B cell (primary cell): ENCODE results near the gene TK2. TPM values are rescaled to one million over a fixed set of nuclear protein-coding genes. Genes with fewer than 3 reads are reported as not detected.

Experiments used
- ATAC-seq: fragments of 200-7000 bp; cut with Tn5 transposase; one replicate; pipeline ENCODE4 v1.10.0; 2021; ENCODE audit warnings: low read depth, mild to moderate bottlenecking, moderate number of reproducible peaks, moderate library complexity
- CTCF ChIA-PET: fragments of 350-600 bp; sonication (Branson Sonifier 250); formaldehyde crosslinking; loops from one replicate; lab custom pipeline; 2021; ENCODE audit warnings: antibody characterized with exemption, inconsistent platforms; lab: Charles Lee
- POLR2A ChIA-PET: fragments of 350-600 bp; sonication (Branson Sonifier 250); formaldehyde crosslinking; loops from one replicate; lab custom pipeline; 2021; ENCODE audit warnings: antibody characterized with exemption; lab: Charles Lee
- DNase-seq: peaks from one replicate; pipeline ENCODE4 v3.0.0; 2013
- H2AFZ ChIP-seq: 2 replicates; pipeline ENCODE4 v1.6.1; 2012; ENCODE audit warnings: mild to moderate bottlenecking, low read depth, low read length; ENCODE audit not compliant: insufficient read depth, poor library complexity, severe bottlenecking
- H3K27ac ChIP-seq, 2 donors: 1 replicate in 1 of 2; 2 replicates in 1 of 2; pipeline ENCODE4 v1.5.1; 2012 to 2013; ENCODE audit warnings: low read length in 2 of 2, mild to moderate bottlenecking in 2 of 2, moderate library complexity in 1 of 2
- H3K27me3 ChIP-seq, 4 experiments: fragments of 200-600 bp in 1 of 4; sonication (generic) in 1 of 4; replicated peaks in 1 of 4; 1 replicate in 2 of 4; 2 replicates in 2 of 4; pipeline versions ENCODE4 v1.6.1 to v1.7.0; 2013 to 2016; ENCODE audit warnings: low read length in 3 of 4, mild to moderate bottlenecking in 2 of 4, mixed read lengths in 1 of 4, moderate library complexity in 1 of 4; ENCODE audit not compliant: insufficient read depth in 4 of 4, control insufficient read depth in 3 of 4; ENCODE audit errors: control extremely low read depth in 1 of 4
- H3K36me3 ChIP-seq, 2 experiments: replicated peaks in 1 of 2; 1 replicate in 1 of 2; 2 replicates in 1 of 2; pipeline versions ENCODE4 v1.6.1 to v1.7.1; 2013; ENCODE audit warnings: low read length in 1 of 2; ENCODE audit not compliant: insufficient read depth in 2 of 2, control insufficient read depth in 1 of 2; ENCODE audit errors: control extremely low read depth in 1 of 2, extremely low read depth in 1 of 2
- H3K4me1 ChIP-seq, 2 donors: fragments of 200-600 bp in 1 of 2; sonication (generic) in 1 of 2; 1 replicate in 1 of 2; 2 replicates in 1 of 2; pipeline versions ENCODE4 v1.5.1 to v1.6.1; 2013 to 2017; ENCODE audit warnings: low read length in 2 of 2; ENCODE audit not compliant: control insufficient read depth in 2 of 2, insufficient read depth in 2 of 2
- H3K4me2 ChIP-seq: replicated peaks from 2 replicates; pipeline ENCODE3; 2012; ENCODE audit warnings: mild to moderate bottlenecking, low read depth, low read length; ENCODE audit not compliant: poor library complexity, severe bottlenecking
- H3K4me3 ChIP-seq, 5 experiments: fragments of 200-600 bp in 1 of 5; sonication (generic) in 1 of 5; 1 replicate in 3 of 5; 2 replicates in 2 of 5; pipeline versions ENCODE4 v1.5.1 to v1.7.0; 2011 to 2016; ENCODE audit warnings: low read length in 4 of 5, mild to moderate bottlenecking in 4 of 5, low read depth in 2 of 5, control low read depth in 1 of 5, moderate library complexity in 1 of 5; ENCODE audit not compliant: insufficient read depth in 1 of 5; ENCODE audit errors: control extremely low read depth in 1 of 5, extremely low read depth in 1 of 5
- H3K79me2 ChIP-seq: fragments of 200-600 bp; sonication (generic); one replicate; pipeline ENCODE4 v1.6.0; 2016; ENCODE audit warnings: low read length; ENCODE audit not compliant: control insufficient read depth, insufficient read depth
- H3K9ac ChIP-seq: fragments of 200-600 bp; sonication (generic); 2 replicates; pipeline ENCODE4 v1.6.1; 2017; ENCODE audit warnings: mild to moderate bottlenecking, low read length, moderate library complexity
- H3K9me3 ChIP-seq, 3 donors: one replicate each; pipeline versions ENCODE4 v1.6.1 to v1.7.1; 2013; ENCODE audit warnings: low read length in 2 of 3; ENCODE audit not compliant: control insufficient read depth in 2 of 3, insufficient read depth in 1 of 3; ENCODE audit errors: control extremely low read depth in 1 of 3
- H4K20me1 ChIP-seq: 2 replicates; pipeline ENCODE4 v1.6.0; 2012; ENCODE audit warnings: mild to moderate bottlenecking, low read length; ENCODE audit not compliant: insufficient read depth, control insufficient read depth, poor library complexity, severe bottlenecking
- H3K27ac Mint-ChIP-seq: one replicate; pipeline ENCODE4 v1.8.0; 2021; ENCODE audit warnings: mixed read lengths
- H3K27me3 Mint-ChIP-seq: one replicate; pipeline ENCODE4 v1.8.0; 2021; ENCODE audit warnings: mixed read lengths
- H3K4me1 Mint-ChIP-seq: one replicate; pipeline ENCODE4 v1.8.0; 2021; ENCODE audit warnings: mixed read lengths
- H3K4me3 Mint-ChIP-seq: one replicate; pipeline ENCODE4 v1.8.0; 2021; ENCODE audit warnings: mixed read lengths
- H3K9me3 Mint-ChIP-seq: one replicate; pipeline ENCODE4 v1.8.0; 2022; ENCODE audit warnings: mixed read lengths; ENCODE audit not compliant: insufficient read depth
- EZH2 ChIP-seq: IDR thresholded peaks from 2 replicates; pipeline ENCODE4 v1.6.1; 2012; ENCODE audit warnings: borderline replicate concordance, low read depth, mild to moderate bottlenecking, moderate library complexity, low read length; ENCODE audit not compliant: insufficient read depth, poor library complexity, severe bottlenecking
- WGBS: methylation state at CpG from one replicate; pipeline ENCODE4 v1.1.5; 2013; ENCODE audit warnings: missing lambda C conversion rate; ENCODE audit not compliant: insufficient coverage; 5-methylcytosine and 5-hydroxymethylcytosine counted together
- intact Hi-C: fragments of 100-400 bp; cut with micrococcal nuclease; formaldehyde crosslinking; loops from one replicate; pipeline ENCODE4 v1.10.0; 2022
- polyA plus RNA-seq: library from polyadenylated mRNA; depleted of rRNA; stranded (reverse); fragments of >200 nt; gene quantifications from 2 replicates; pipeline ENCODE4 v1.2.3, GENCODE V29; 2012
- total RNA-seq, 2 donors: library from RNA; stranded (reverse); fragments of 120-200 nt in 1 of 2; gene quantifications; 1 replicate in 1 of 2; 2 replicates in 1 of 2; pipeline versions ENCODE4 v1.2.3 to v1.2.4, GENCODE V29; 2013 to 2022
- TF ChIP-seq, protein P1 (sequence below): fragments of 200-600 bp; IDR thresholded peaks from one replicate; pipeline ENCODE4 v1.8.0; 2022; ENCODE audit warnings: antibody characterized with exemption, mild to moderate bottlenecking

TK2 gene
- total and polyA plus RNA-seq, 2 donors (not counting 1 experiment from before 2014, with no cell fraction given) = 2.9 to 9.7 TPM

DNA sequence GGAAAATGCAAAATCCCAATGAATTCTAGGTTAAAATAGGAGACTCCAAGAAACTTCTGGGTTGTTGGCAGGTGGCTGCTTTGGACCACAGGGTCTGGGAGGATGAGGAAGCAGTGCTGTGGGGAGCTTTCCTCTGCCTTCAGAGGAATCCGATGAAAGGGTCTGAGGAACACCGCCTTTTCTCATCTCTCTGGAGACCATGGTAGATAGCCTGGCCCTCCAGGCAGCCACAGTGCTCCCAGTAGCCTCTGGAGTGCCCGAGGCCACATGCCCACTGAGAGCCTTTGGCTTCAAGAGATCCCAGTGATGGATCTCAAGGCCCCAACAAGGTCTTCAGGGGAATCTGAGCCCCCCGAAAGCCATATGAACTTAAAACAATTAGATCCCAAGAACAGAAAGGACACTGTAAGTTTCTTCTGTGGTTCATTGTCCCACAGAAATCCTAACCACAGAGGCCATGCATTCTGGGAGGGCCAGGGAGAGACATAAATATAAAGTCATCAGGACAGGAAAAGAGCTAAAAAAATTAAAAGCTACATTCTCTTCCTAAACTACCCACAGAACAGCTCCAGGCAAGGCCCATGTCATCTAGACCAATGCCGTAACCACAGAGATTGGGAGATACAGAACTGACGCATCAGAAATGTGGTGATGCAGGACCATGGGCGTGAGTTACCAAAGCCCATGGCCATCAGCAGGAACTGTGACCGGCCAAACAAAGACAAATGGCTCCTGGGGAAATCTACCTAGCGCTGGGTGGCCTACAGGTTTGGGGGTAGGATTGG, 24.3 kb downstream of the TK2 start:
- Mint-ChIP-seq H3K4me3 (peak overlapping the region; percentile 26), H3K27me3 (no peaks in the 10 kb centered on the region), H3K4me1 (peaks cover 59% of the 10 kb centered on the region), H3K27ac (peak overlapping the region; percentile 39), H3K9me3 (no peaks in the 10 kb centered on the region)
- no peak for TF ChIP-seq EZH2
- TF ChIP-seq, protein P1, sequence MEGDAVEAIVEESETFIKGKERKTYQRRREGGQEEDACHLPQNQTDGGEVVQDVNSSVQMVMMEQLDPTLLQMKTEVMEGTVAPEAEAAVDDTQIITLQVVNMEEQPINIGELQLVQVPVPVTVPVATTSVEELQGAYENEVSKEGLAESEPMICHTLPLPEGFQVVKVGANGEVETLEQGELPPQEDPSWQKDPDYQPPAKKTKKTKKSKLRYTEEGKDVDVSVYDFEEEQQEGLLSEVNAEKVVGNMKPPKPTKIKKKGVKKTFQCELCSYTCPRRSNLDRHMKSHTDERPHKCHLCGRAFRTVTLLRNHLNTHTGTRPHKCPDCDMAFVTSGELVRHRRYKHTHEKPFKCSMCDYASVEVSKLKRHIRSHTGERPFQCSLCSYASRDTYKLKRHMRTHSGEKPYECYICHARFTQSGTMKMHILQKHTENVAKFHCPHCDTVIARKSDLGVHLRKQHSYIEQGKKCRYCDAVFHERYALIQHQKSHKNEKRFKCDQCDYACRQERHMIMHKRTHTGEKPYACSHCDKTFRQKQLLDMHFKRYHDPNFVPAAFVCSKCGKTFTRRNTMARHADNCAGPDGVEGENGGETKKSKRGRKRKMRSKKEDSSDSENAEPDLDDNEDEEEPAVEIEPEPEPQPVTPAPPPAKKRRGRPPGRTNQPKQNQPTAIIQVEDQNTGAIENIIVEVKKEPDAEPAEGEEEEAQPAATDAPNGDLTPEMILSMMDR = no peak
- intact Hi-C loops = loop anchor here (1.0 kb wide), 1 partner anchor 14 kb away; no protein-coding TSS in a partner anchor
- peak overlapping the region in 2 of 5 experiments; percentile 7 to 49 for H3K4me3 ChIP-seq
- peak overlapping the region; percentile 84 for H3K4me2 ChIP-seq
- ChIA-PET POLR2A (interaction anchor here (0.8 to 3.0 kb wide), 4 partner anchors 9 to 26 kb away, joined by 3 to 21 read pairs (median 14); partner anchors contain the start of genes CKLF and TK2), CTCF (interaction anchor here (0.6 to 6.5 kb wide), 13 partner anchors 10 to 64 kb away, joined by 3 to 46 read pairs (median 4); partner anchors contain the start of genes CKLF and TK2)
- H3K4me1 ChIP-seq = peaks cover 56 to 63% of the 10 kb centered on the region in 2 donors
- H2AFZ ChIP-seq = no peak overlapping the region
- H3K9me3 ChIP-seq = no peaks in the 10 kb centered on the region
- DNase-seq = no peak
- ATAC-seq = no peak
- no peaks in the 10 kb centered on the region for H3K36me3 ChIP-seq
- H3K9ac ChIP-seq = no peak overlapping the region
- H3K27ac ChIP-seq = peak overlapping the region in 1 of 2 donors; percentile 77
- H3K27me3 ChIP-seq = no peaks in the 10 kb centered on the region
- 63% methylated on average over 8 of the region's 9 CpGs for WGBS
- H4K20me1 ChIP-seq = no peaks in the 10 kb centered on the region
- peaks cover 4% of the 10 kb centered on the region for H3K79me2 ChIP-seq
